ENCODE data around the gene TWF1. TPM values are rescaled to one million over a fixed set of nuclear protein-coding genes. Genes with fewer than 3 reads are reported as not detected.

TWF1 gene
- total and polyA plus RNA-seq, 2 of the 4 experiments (the other 2 are of a cell fraction) = 67.0 to 141 TPM

GRCh38 chr12:43761500-43761899, 44.6 kb downstream of the TWF1 start:
- Histone ChIP-seq H3K79me1 (ENCODE audit: low read depth in 1 of 2, low read length in 2 of 2) (peaks cover 25 to 39% of the 10 kb centered on the region in 2 experiments), H2BK20ac (ENCODE audit: low read depth, low read length) (no peak overlapping the region), H2BK120ac (ENCODE audit: low read depth, low read length) (no peak overlapping the region), H3K56ac (ENCODE audit: extremely low read depth, insufficient read depth, low read length) (no peak overlapping the region), H2AK5ac (ENCODE audit: low read depth, low read length) (no peak overlapping the region), H3K4me1 (ENCODE audit: control insufficient read depth, insufficient read depth, low read length) (peaks cover 15% of the 10 kb centered on the region), H2AK9ac (replicated peaks; ENCODE audit: low read depth, low read length, poor library complexity) (no peak overlapping the region), H4K5ac (ENCODE audit: low read depth, low read length) (no peak overlapping the region), H2BK5ac (ENCODE audit: low read depth, low read length, poor library complexity, severe bottlenecking) (no peak overlapping the region), H3K4ac (ENCODE audit: low read depth, low read length) (no peak overlapping the region), H4K20me1 (ENCODE audit: insufficient read depth, low read length) (no peaks in the 10 kb centered on the region), H2AFZ (replicated peaks; ENCODE audit: low read length, poor library complexity) (no peak overlapping the region), H3K27me3 (ENCODE audit: control insufficient read depth, insufficient read depth, low read length) (no peaks in the 10 kb centered on the region), H2BK15ac (ENCODE audit: low read depth, low read length) (no peak overlapping the region), H3K36me3 (ENCODE audit: control insufficient read depth, insufficient read depth, low read length) (no peaks in the 10 kb centered on the region), H3K14ac (replicated peaks; ENCODE audit: low read depth, low read length) (no peak overlapping the region), H3K4me2 (ENCODE audit: low read depth, low read length) (no peak overlapping the region), H3K18ac (ENCODE audit: low read depth, low read length) (no peak overlapping the region), H4K8ac (ENCODE audit: low read depth in 2 of 2, low read length in 2 of 2) (no peak overlapping the region), H3K9me3 (ENCODE audit: control insufficient read depth, insufficient read depth, low read length) (no peaks in the 10 kb centered on the region), H3K4me3 (ENCODE audit: insufficient read depth, low read depth, low read length) (no peak overlapping the region), H4K91ac (ENCODE audit: insufficient read depth, low read depth, low read length) (no peak overlapping the region), H3K27ac (ENCODE audit: insufficient read depth, low read length) (no peak overlapping the region), H3K9ac (ENCODE audit: low read depth, low read length) (no peak overlapping the region), H3K23ac (ENCODE audit: low read depth, low read length) (no peak overlapping the region), H3K9me1 (ENCODE audit: insufficient read depth, low read length) (peaks cover 6% of the 10 kb centered on the region; the same call in 1 of the 2 replicates)
- intact Hi-C loops (cut with micrococcal nuclease) (no loop called here), dilution Hi-C loops (cut with HindIII; ENCODE audit: low sequenced_read_pairs, unreplicated experiment) (no loop called here), in situ Hi-C loops (cut with MboI; ENCODE audit: low sequenced_read_pairs) (no loop called here)
- ATAC-seq (ENCODE audit: low read depth) (no peak), DNase-seq (no peak)
- no TSS peak for BruUV-seq (replicated peaks)
- ChIA-PET POLR2A (ENCODE audit: unreplicated experiment) (no interaction called here), CTCF (no interaction called here)
- TF ChIP-seq FOS (IDR thresholded peaks at IDR 0.05; ENCODE audit: low read depth, low read length) = no peak
- no peak for TF ChIP-seq SMC3 (IDR thresholded peaks at IDR 0.05; ENCODE audit: low read depth, low read length)
- TF ChIP-seq CEBPB (IDR thresholded peaks at IDR 0.05; ENCODE audit: low read depth, low read length) = no peak
- TF ChIP-seq POLR2A (IDR thresholded peaks at IDR 0.05; ENCODE audit: low read depth, low read length) = no peak
- TF ChIP-seq MAZ (IDR thresholded peaks at IDR 0.05; ENCODE audit: borderline replicate concordance, low read depth, low read length) = no peak
